ENCODE data around the gene SLITRK4. TPM values are rescaled to one million over a fixed set of nuclear protein-coding genes. Genes with fewer than 3 reads are reported as not detected.

SLITRK4 gene
- total and polyA plus RNA-seq, 4 donors: 0.03 to 0.28 (median 0.08) TPM; not detected in 1

DNA sequence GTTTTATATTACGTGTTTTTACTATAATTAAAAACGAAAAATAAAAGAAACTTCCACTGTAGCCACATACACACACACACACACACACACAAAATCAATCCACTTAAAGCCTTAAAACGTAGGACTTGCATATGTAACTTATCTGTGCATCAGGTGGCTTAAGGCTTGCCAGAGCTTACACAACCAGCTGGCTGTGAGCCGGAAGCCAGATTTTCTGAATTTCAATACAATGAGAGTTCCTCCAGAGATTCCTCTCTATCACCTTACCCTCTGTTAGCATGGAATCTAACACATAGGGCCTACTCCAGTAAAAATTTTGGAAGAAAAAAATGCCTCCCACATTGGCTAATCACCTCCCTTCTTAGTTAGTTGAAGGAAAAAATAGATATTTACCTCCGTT is 27.9 kb upstream of the SLITRK4 start (continued):
- TF ChIP-seq HNF4G (IDR thresholded peaks at IDR 0.05): no peak

DNA sequence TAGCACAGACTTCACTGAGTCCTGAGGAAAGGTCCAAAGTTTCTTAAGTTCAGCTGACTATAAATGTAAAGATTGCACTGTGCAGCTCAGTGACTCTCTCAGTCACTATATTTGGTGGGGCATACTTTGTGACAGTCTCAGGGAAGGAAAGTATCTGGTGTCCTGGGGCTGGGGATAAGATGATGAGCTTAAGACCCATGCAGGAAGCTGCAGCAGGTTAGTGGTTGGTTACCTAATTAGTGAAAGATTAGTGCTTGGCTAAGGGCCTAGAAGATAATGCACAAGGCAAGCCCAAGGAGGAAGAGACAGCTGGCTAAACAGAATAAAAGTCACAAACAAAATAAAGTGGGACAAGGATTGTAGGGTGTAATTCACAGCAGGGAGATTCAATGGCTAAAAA is 25.4 kb upstream of the SLITRK4 start:
- Histone ChIP-seq H3K36me3 (ENCODE audit: control insufficient read depth in 4 of 4, insufficient read depth in 3 of 4, low read depth in 1 of 4, low read length in 3 of 4) (no peaks in the 10 kb centered on the region), H3K9ac (ENCODE audit: low read depth in 1 of 2, low read length in 2 of 2) (no peak overlapping the region), H3K9me3 (ENCODE audit: control insufficient read depth in 4 of 4, low read length in 3 of 4) (no peaks in the 10 kb centered on the region), H3K27me3 (ENCODE audit: control insufficient read depth in 4 of 4, insufficient read depth in 4 of 4, low read length in 3 of 4) (no peaks in the 10 kb centered on the region), H3K4me1 (ENCODE audit: control insufficient read depth in 4 of 4, insufficient read depth in 4 of 4, low read length in 3 of 4) (no peaks in the 10 kb centered on the region), H3K27ac (ENCODE audit: low read depth in 1 of 2, low read length in 2 of 2) (no peak overlapping the region), H3K4me3 (ENCODE audit: low read depth in 1 of 3, low read length in 3 of 3) (no peak overlapping the region)
- DNase-seq (ENCODE audit: low spot score): no peak
- TF ChIP-seq, protein P1, sequence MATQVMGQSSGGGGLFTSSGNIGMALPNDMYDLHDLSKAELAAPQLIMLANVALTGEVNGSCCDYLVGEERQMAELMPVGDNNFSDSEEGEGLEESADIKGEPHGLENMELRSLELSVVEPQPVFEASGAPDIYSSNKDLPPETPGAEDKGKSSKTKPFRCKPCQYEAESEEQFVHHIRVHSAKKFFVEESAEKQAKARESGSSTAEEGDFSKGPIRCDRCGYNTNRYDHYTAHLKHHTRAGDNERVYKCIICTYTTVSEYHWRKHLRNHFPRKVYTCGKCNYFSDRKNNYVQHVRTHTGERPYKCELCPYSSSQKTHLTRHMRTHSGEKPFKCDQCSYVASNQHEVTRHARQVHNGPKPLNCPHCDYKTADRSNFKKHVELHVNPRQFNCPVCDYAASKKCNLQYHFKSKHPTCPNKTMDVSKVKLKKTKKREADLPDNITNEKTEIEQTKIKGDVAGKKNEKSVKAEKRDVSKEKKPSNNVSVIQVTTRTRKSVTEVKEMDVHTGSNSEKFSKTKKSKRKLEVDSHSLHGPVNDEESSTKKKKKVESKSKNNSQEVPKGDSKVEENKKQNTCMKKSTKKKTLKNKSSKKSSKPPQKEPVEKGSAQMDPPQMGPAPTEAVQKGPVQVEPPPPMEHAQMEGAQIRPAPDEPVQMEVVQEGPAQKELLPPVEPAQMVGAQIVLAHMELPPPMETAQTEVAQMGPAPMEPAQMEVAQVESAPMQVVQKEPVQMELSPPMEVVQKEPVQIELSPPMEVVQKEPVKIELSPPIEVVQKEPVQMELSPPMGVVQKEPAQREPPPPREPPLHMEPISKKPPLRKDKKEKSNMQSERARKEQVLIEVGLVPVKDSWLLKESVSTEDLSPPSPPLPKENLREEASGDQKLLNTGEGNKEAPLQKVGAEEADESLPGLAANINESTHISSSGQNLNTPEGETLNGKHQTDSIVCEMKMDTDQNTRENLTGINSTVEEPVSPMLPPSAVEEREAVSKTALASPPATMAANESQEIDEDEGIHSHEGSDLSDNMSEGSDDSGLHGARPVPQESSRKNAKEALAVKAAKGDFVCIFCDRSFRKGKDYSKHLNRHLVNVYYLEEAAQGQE (IDR thresholded peaks at IDR 0.05): no peak
- TF ChIP-seq RAD21 (IDR thresholded peaks at IDR 0.05): no peak
- no peak for TF ChIP-seq FOXA1 (IDR thresholded peaks at IDR 0.05)
- no peak for TF ChIP-seq JUND (IDR thresholded peaks at IDR 0.05)

DNA sequence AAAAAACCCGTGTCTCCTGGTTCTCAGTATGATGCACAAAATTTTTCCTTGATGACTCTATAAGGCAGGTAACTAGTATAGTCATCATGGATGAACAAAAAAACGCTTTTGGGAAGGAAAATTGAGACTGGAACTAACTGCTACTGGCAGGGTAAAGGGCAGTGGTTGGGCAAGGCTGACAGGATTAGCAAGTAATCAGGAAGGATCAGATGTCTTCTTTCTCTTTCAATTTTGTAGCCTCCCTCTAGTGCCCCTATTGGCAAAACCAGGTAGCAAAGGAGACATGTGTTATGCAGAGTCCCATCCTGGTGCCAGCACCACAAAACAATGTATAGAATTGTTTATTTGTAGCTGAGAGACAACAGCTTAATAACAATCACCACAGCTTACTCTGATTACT is 12.8 kb upstream of the SLITRK4 start:
- 39% methylated on average over 2 of the region's 2 CpGs for WGBS
- H3K4me3 ChIP-seq (ENCODE audit: low read depth in 1 of 3, low read length in 3 of 3): no peak overlapping the region
- H3K27ac ChIP-seq (ENCODE audit: low read depth in 1 of 2, low read length in 2 of 2): no peak overlapping the region
- no peaks in the 10 kb centered on the region for H3K27me3 ChIP-seq (ENCODE audit: control insufficient read depth in 4 of 4, insufficient read depth in 4 of 4, low read length in 3 of 4)
- peak in 1 of 2 donors; percentile 31 for TF ChIP-seq RAD21 (IDR thresholded peaks at IDR 0.05)
- TF ChIP-seq, protein P1 (IDR thresholded peaks at IDR 0.05): no peak
- TF ChIP-seq, protein P2, sequence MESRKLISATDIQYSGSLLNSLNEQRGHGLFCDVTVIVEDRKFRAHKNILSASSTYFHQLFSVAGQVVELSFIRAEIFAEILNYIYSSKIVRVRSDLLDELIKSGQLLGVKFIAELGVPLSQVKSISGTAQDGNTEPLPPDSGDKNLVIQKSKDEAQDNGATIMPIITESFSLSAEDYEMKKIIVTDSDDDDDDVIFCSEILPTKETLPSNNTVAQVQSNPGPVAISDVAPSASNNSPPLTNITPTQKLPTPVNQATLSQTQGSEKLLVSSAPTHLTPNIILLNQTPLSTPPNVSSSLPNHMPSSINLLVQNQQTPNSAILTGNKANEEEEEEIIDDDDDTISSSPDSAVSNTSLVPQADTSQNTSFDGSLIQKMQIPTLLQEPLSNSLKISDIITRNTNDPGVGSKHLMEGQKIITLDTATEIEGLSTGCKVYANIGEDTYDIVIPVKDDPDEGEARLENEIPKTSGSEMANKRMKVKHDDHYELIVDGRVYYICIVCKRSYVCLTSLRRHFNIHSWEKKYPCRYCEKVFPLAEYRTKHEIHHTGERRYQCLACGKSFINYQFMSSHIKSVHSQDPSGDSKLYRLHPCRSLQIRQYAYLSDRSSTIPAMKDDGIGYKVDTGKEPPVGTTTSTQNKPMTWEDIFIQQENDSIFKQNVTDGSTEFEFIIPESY (IDR thresholded peaks at IDR 0.05): no peak
- TF ChIP-seq, protein P3, sequence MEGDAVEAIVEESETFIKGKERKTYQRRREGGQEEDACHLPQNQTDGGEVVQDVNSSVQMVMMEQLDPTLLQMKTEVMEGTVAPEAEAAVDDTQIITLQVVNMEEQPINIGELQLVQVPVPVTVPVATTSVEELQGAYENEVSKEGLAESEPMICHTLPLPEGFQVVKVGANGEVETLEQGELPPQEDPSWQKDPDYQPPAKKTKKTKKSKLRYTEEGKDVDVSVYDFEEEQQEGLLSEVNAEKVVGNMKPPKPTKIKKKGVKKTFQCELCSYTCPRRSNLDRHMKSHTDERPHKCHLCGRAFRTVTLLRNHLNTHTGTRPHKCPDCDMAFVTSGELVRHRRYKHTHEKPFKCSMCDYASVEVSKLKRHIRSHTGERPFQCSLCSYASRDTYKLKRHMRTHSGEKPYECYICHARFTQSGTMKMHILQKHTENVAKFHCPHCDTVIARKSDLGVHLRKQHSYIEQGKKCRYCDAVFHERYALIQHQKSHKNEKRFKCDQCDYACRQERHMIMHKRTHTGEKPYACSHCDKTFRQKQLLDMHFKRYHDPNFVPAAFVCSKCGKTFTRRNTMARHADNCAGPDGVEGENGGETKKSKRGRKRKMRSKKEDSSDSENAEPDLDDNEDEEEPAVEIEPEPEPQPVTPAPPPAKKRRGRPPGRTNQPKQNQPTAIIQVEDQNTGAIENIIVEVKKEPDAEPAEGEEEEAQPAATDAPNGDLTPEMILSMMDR (IDR thresholded peaks at IDR 0.05; ENCODE audit: low read depth, low read length, missing input control): peak; percentile 8
- TF ChIP-seq HNF4A (conservative IDR thresholded peaks at IDR 0.05): peak in 1 of 2 donors; percentile 33
- H3K9ac ChIP-seq (ENCODE audit: low read depth in 1 of 2, low read length in 2 of 2): no peak overlapping the region
- H3K36me3 ChIP-seq (ENCODE audit: control insufficient read depth in 4 of 4, insufficient read depth in 3 of 4, low read depth in 1 of 4, low read length in 3 of 4): no peaks in the 10 kb centered on the region
- no peak for DNase-seq (ENCODE audit: low spot score)
- no peaks in the 10 kb centered on the region for H3K9me3 ChIP-seq (ENCODE audit: control insufficient read depth in 4 of 4, low read length in 3 of 4)
- H3K4me1 ChIP-seq (ENCODE audit: control insufficient read depth in 4 of 4, insufficient read depth in 4 of 4, low read length in 3 of 4): no peaks in the 10 kb centered on the region

Data from liver (tissue), 9 donors.